ENCODE data around the gene PTPRD. TPM values are rescaled to one million over a fixed set of nuclear protein-coding genes. Genes with fewer than 3 reads are reported as not detected.

The PTPRD gene
- total and polyA plus RNA-seq, 9 of the 15 experiments (the other 6 are each of a cell fraction or from before 2014, with no cell fraction given), result 0.11 TPM; not detected in 8

DNA sequence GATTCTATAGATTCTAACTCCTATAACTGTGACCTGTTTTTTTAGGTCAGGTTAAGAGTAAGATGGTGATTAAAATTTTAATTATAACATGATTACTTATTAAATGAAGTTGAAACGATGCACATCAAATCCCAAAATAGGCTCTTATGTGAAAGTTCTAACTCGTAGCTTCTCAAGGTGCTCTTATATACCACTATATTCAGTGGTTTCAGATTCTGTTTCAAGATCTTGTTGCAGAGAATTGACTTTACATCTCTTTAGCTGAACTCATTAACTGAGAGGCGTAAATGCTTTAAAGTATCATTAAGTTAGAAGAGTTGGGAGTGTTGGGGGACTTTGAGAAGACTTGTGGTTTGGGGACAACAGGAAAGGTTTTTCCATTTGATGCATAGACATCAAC is 1399.8 kb downstream of the PTPRD start (continued):
- TF ChIP-seq ZNF79 (CRISPR knock-in tag; IDR thresholded peaks at IDR 0.05; ENCODE audit: low read depth) (no peak), CREBBP (IDR thresholded peaks at IDR 0.05; ENCODE audit: low read depth, low read length) (no peak), RBFOX2 (IDR thresholded peaks at IDR 0.05; ENCODE audit: low read depth, low read length) (no peak), ZBTB5 (IDR thresholded peaks at IDR 0.05) (no peak), CREM (IDR thresholded peaks at IDR 0.05; ENCODE audit: low read depth) (no peak)
- TF ChIP-seq, protein P1, sequence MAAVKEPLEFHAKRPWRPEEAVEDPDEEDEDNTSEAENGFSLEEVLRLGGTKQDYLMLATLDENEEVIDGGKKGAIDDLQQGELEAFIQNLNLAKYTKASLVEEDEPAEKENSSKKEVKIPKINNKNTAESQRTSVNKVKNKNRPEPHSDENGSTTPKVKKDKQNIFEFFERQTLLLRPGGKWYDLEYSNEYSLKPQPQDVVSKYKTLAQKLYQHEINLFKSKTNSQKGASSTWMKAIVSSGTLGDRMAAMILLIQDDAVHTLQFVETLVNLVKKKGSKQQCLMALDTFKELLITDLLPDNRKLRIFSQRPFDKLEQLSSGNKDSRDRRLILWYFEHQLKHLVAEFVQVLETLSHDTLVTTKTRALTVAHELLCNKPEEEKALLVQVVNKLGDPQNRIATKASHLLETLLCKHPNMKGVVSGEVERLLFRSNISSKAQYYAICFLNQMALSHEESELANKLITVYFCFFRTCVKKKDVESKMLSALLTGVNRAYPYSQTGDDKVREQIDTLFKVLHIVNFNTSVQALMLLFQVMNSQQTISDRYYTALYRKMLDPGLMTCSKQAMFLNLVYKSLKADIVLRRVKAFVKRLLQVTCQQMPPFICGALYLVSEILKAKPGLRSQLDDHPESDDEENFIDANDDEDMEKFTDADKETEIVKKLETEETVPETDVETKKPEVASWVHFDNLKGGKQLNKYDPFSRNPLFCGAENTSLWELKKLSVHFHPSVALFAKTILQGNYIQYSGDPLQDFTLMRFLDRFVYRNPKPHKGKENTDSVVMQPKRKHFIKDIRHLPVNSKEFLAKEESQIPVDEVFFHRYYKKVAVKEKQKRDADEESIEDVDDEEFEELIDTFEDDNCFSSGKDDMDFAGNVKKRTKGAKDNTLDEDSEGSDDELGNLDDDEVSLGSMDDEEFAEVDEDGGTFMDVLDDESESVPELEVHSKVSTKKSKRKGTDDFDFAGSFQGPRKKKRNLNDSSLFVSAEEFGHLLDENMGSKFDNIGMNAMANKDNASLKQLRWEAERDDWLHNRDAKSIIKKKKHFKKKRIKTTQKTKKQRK (IDR thresholded peaks at IDR 0.05; ENCODE audit: borderline replicate concordance, low read depth, low read length), result no peak
